Stimulated activated naive CD8-positive, alpha-beta T cell treated with anti-CD3 and anti-CD28 coated beads, Interleukin-15, amount 100 ng/mL, for 72 hours (primary cell): ENCODE measurements around the gene ZMAT5.
"Not testable (repeated sequence)": the region's sequence is repeated elsewhere in the genome, so short reads cannot be mapped to it uniquely, and the experiment has no call there.

Experiments used
- ATAC-seq: fragments of 150-1000 bp; cut with Tn5 transposase; 2 replicates; pipeline ENCODE4 v1.10.0; 2021; ENCODE audit warnings: mild to moderate bottlenecking, moderate library complexity
- DNase-seq, 2 donors: peaks; one replicate each; pipeline ENCODE4 v3.0.0; 2021 to 2022
- H3K27ac Mint-ChIP-seq, 2 donors: one replicate each; pipeline ENCODE4 v1.8.0; 2022; ENCODE audit warnings: mild to moderate bottlenecking in 2 of 2, mixed read lengths in 2 of 2, moderate library complexity in 2 of 2
- H3K27me3 Mint-ChIP-seq: one replicate; pipeline ENCODE4 v1.8.0; 2022; ENCODE audit warnings: mixed read lengths
- H3K4me1 Mint-ChIP-seq: one replicate; pipeline ENCODE4 v1.8.0; 2022; ENCODE audit warnings: mild to moderate bottlenecking, mixed read lengths
- H3K4me3 Mint-ChIP-seq, 2 donors: one replicate each; pipeline ENCODE4 v1.8.0; 2022; ENCODE audit warnings: mild to moderate bottlenecking in 2 of 2, mixed read lengths in 2 of 2, moderate library complexity in 1 of 2
- H3K9me3 Mint-ChIP-seq, 2 donors: one replicate each; pipeline ENCODE4 v1.8.0; 2022; ENCODE audit warnings: mixed read lengths in 2 of 2

The ZMAT5 gene

DNA sequence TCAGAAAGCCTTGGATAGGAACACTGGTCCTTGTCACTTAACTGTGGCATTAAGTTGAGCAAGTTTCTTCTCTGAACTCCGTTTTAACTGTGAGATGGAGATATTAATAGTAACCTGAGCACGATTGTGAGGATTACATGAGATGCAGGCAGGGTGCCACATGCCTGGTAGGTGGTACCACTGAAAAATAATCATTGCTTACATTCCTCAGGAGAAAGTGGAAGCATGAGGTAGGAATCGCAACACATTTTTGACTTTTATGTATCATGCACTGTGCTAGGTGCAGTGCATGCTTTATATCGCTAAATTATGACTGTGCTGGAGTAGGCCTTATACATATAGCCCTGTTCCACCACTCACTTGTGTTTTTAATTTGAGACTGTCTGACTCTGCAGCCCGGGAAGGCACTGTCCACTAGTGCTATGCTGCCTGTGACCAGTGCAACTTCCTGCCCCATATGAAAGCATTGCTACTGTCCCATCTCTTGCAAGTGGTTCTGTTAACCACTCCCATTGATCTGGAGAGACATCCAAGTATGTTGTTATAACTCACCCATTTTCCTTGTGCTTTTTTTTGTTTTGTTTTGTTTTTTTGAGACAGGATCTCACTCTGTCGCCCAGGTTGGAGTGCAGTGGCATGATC is 1.4 kb upstream of the ZMAT5 start:
- H3K4me3 Mint-ChIP-seq: peak overlapping the region; percentile 100
- H3K27ac Mint-ChIP-seq: peak overlapping the region; percentile 10 to 99
- DNase-seq (no peak), ATAC-seq (no peak)
- peaks cover 49% of the 10 kb centered on the region for H3K4me1 Mint-ChIP-seq
- no peaks in the 10 kb centered on the region for H3K27me3 Mint-ChIP-seq
- H3K9me3 Mint-ChIP-seq: no peaks in the 10 kb centered on the region

DNA sequence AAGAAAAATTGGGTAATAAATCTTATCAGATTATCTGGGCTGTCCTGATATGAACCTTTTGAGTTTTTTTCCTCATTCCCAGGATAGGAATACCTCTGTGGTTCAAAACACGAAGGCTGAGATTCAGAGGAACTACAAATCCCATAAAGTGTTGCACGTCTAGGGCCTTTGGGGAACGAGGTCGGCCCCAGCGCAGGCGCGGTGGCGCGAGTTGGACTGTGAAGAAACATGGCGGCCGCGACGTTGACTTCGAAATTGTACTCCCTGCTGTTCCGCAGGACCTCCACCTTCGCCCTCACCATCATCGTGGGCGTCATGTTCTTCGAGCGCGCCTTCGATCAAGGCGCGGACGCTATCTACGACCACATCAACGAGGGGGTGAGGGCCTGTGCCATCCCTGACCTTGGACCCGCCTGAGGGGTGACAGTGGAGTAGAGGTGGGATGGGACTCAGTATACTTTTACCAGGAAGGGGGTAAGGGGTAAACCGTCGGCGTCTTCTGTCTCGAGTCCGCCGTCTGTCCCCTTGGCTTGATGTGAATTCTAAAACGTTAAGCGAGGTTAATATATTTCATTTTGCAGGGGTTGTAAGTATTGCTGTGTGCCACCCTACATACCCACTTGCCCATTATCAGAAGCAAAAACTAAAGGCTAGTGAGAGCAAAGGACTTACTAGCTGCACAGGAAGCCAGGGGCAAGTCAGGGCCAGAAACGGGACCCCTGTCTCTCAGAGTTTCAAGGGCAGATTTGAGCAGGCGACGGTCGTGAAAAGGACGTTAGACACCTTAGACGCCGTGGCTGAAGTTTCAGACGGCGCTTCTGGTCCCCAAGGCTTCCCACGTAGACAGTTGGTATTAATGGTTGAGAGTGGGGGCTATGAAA is 604 bp upstream of the ZMAT5 start, which contains the start of gene UQCR10:
TSS of gene UQCR10 (plus strand) at position 199 of the 881 bp plus-strand sequence. CDS start at position 229, 30 bp downstream.
- Mint-ChIP-seq H3K27me3 (no peaks in the 10 kb centered on the region), H3K27ac (peak within 1 kb of the TSS; percentile 99 to 100), H3K4me1 (peaks cover 49% of the 10 kb centered on the region), H3K9me3 (no peaks in the 10 kb centered on the region), H3K4me3 (peak within 1 kb of the TSS; percentile 100)
- DNase-seq: peak; percentile 89 to 91
- ATAC-seq: peak; percentile 89

DNA sequence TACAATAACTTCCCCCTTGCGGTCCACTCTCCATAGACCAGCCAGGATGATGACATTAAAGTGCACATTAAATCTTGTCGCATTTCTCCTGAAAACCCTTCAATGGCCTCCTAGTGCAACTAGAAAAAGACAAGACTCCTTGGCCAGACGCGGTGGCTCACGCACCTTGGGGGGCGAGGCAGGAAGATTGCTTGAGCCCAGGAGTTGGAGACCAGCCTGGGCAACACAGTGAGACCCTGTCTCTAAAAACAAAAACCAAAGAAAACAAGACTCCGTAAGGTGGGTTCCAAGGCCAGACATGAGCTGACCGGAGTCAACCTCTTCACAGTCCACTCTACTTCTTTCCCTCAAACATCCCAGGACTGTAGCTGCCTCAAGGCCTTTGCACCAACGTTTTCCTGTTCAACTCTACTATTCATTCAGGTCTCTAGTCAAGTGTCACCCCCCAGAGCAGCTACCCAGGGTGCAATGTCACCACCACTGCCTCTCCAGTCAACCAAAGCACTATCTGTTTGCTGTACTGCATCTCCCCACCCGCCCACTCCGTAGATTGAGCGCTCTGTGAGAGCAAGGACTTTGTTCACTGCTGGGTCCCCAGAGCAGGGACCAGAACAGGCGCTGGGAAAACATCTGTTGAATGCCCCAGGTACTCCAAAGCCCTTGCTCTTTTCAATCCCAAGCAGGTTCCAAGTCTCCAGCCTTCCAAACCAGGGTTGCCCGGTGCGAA is 739 bp downstream of the ZMAT5 start:
- peak; percentile 50 for ATAC-seq
- Mint-ChIP-seq H3K27me3 (no peaks in the 10 kb centered on the region), H3K9me3 (no peaks in the 10 kb centered on the region), H3K4me3 (peak overlapping the region; percentile 100), H3K27ac (no peak overlapping the region), H3K4me1 (peaks cover 49% of the 10 kb centered on the region)
- DNase-seq: peak; percentile 27 to 32

DNA sequence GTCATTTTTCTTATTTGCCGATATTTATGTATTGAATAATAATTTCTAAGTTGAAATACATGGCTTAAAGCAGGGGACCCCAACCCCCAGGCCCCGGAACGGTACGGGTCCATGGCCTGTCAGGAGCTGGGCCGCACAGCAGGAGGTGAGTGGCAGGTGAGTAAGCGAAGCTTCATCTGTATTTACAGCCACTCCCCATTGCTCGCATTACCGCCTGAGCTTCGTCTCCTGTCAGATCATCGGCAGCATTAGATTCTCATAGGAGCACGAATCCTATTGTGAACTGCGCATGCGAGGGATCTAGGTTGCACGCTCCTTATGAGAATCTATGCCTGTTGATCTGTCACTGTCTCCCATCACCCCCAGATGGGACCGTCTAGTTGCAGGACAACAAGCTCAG is 4.5 kb downstream of the ZMAT5 start:
- Mint-ChIP-seq H3K9me3 (no peaks in the 10 kb centered on the region), H3K27me3 (no peaks in the 10 kb centered on the region), H3K4me1 (peaks cover 26% of the 10 kb centered on the region), H3K27ac (no peak overlapping the region), H3K4me3 (no peak overlapping the region)
- DNase-seq (no peak), ATAC-seq (no peak)

DNA sequence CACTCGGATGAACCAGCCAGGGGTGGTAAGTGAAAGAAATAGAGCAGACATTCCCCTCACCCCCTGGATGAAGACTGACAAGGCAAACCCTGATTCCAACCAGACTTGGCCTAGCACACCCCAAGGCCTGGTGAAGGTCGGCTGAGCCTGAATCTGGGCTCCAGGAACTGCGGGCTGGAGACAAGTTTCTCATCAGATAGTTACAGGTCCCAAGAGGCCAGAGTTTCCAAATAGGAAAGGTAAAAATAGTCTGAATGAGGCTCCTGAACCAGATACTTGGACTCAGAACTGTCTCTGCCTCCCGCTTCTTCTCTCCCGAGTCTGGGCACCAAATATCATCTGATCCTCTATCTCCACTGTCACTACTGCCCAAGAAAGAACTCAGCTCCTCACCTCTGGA is 7.8 kb downstream of the ZMAT5 start:
- H3K4me1 Mint-ChIP-seq: no peaks in the 10 kb centered on the region
- H3K27me3 Mint-ChIP-seq: no peaks in the 10 kb centered on the region
- H3K27ac Mint-ChIP-seq: no peak overlapping the region

DNA sequence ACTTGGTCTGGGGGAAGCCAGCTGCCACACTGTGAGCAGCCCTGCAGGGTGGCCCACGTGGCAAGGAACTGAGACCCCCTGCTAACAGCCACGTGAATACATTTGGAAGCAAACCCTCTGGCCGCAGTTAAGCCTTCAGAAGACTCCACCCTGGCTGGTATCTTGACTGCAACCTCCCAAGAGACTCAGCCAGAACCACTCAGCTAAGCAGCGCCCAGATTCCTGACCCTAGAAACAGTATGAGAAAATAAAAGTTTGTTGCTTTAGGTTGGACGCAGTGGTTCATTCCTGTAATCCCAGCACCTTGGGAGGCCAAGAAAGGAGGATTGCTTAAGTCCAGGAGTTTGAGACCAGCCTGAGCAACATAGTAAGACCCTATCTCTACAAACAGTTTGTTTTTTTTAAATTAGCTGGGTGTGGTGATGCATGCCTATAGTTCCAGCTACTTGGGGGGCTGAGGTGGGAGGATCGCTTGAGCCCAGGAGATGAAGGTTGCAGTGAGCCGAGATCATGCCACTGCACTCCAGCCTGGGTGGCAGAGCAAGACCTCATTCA is 8.7 kb downstream of the ZMAT5 start:
- Mint-ChIP-seq H3K4me1 (no peaks in the 10 kb centered on the region), H3K9me3 (no peaks in the 10 kb centered on the region), H3K4me3 (no peak overlapping the region), H3K27ac (no peak overlapping the region), H3K27me3 (no peaks in the 10 kb centered on the region)
- ATAC-seq (no peak), DNase-seq (no peak)

More for the DNA sequence above, 7.8 kb downstream of the ZMAT5 start:
- no peak overlapping the region for H3K4me3 Mint-ChIP-seq
- H3K9me3 Mint-ChIP-seq: no peaks in the 10 kb centered on the region
- ATAC-seq (no peak), DNase-seq (no peak)

DNA sequence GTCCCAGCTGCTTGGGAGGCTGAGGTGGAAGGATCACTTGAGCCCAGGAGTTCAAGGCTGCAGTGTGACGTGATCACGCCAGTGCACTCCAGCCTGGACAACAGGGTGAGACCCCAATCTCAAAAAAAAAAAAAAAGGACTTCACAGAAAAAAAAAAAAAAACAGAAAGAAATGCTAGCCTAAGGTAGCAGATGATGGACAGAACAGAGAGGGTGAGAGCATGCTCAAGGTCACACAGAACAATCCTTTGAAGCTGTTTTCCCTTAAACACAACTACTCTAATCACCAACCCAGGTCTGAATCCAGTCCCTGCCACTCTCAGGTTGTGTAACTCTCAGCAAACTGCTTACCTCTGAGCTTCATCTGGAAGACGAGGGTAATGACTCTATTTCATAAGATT is 9.7 kb downstream of the ZMAT5 start:
- H3K4me1 Mint-ChIP-seq: peaks cover under 1% of the 10 kb centered on the region

DNA sequence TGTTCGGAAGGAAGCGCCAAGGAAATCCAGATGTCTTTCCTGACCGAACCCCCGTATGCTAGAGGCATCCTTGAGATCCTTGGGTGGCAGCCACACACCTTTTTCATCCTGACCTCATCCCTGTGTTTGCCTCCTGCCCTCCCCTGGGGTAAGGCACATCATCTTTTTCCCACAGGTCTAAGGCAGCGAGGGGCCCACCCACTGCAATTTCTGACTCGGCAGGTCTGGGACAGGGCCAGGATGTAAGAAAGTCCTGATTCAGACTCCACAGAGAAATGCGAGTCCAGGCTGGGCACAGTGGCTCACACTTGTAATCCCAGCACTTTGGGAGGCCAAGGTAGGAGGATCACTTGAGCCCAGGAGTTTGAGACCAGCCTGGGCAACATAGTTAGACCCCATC is 10.5 kb downstream of the ZMAT5 start:
- peaks cover 7% of the 10 kb centered on the region for H3K4me1 Mint-ChIP-seq
- H3K27me3 Mint-ChIP-seq: no peaks in the 10 kb centered on the region
- no peak for DNase-seq
- no peaks in the 10 kb centered on the region for H3K9me3 Mint-ChIP-seq
- H3K27ac Mint-ChIP-seq: no peak overlapping the region
- no peak for ATAC-seq
- no peak overlapping the region for H3K4me3 Mint-ChIP-seq

More for the DNA sequence above, 9.7 kb downstream of the ZMAT5 start:
- H3K27me3 Mint-ChIP-seq: no peaks in the 10 kb centered on the region
- DNase-seq (no peak), ATAC-seq (no peak)
- no peak overlapping the region for H3K4me3 Mint-ChIP-seq
- H3K9me3 Mint-ChIP-seq: no peaks in the 10 kb centered on the region
- no peak overlapping the region for H3K27ac Mint-ChIP-seq

DNA sequence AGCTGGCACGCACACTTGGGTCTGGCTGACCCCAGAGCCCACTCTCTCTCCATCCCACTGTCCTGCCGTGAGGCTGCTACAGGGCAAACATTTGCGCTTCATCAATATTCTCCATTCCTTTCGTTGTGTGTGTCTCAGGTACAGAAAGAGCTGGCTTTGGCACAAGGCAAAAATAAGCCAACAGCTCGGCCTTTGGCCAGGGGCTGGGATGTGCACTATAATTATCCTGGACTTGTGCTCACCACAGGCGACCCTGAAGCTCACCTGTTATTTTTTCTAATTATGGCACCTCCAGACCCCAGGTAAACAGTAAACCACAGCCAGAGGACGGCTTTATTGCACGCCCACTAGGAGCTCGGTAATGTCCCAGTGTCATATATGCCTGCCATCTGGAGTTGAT is 10.9 kb downstream of the ZMAT5 start:
- no peak for DNase-seq

DNA sequence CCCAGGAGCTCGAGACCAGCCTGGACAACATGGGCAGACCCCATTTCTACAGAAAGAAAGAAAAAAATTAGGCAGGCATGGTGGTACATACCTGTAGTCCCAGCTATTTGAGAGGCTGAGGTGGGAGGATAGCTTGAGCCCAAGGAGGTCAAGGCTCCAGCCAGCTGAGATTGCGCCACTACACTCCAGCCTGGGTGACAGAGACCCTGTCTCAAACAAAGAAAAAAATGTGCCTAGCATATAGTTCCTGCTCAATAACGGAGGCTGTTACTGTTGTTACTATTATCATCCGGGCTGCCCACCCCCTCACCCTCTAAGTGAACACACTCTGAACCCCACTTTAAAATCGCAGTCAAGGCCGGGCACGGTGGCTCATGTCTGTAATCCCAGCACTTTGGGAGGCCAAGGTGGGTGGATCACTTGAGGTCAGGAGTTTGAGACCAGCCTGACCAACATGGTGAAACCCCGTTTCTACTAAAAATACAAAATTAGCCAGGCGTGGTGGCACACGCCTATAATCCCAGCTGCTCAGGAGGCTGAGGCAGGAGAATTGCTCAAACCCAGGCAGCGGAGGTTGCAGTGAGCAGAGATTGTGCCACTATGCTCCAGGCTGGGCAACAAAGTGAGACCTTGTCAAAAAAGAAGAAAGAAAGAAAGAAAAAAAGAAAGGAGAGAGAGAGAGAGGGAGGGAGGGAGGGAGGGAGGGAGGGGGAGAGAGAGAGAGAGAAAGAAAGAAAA is 12.0 kb downstream of the ZMAT5 start:
- H3K4me3 Mint-ChIP-seq, DNase-seq, ATAC-seq, H3K9me3 Mint-ChIP-seq, H3K27me3 Mint-ChIP-seq: not testable (repeated sequence)
- peak overlapping the region in 1 of 2 donors; percentile 42 for H3K27ac Mint-ChIP-seq
- H3K4me1 Mint-ChIP-seq: peaks cover 20% of the 10 kb centered on the region

More for the DNA sequence above, 10.9 kb downstream of the ZMAT5 start:
- H3K4me1 Mint-ChIP-seq: peaks cover 11% of the 10 kb centered on the region
- H3K4me3 Mint-ChIP-seq: no peak overlapping the region
- H3K27me3 Mint-ChIP-seq: no peaks in the 10 kb centered on the region
- no peak for ATAC-seq
- H3K27ac Mint-ChIP-seq: no peak overlapping the region
- H3K9me3 Mint-ChIP-seq: no peaks in the 10 kb centered on the region

DNA sequence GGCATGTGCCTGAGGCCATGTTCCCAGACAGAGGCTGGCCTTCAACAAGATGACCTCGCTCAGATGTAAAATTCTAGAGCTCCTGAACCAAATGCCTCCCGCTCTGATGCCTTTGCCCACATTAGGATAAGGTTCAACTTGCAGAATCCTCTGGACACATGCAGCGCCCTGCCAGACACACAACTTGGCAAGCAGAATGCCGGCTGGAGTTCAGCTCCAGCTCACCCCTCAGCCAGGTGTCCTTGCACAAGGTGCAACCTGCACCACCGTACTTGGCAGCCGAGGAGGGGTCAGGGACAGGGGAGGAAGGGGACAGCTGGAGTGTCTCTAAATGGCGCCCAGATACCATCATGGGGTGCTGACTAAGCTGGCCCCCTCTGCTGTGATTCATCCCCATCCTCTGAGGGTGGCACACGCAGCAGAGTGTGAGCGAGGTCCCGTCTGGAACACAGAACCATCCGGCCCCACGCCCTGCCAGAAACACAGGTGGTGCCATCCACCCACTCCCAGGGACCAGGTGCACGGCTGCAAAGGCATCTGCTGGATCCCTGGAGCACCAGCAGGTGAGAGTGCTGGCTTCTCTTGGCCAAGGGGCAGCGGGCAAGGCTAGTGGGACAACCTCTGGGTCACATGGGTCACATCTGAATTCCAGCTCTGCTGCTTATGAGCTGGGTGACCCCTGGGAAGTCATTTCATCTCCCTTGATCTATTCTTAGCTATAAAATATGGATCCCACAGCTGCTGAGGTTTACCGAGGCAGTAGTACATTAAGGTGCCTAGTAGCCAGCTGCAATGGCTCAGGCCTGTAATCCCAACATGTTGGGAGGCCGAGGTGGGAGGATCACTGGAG is 12.8 kb downstream of the ZMAT5 start:
- H3K27ac Mint-ChIP-seq: peak overlapping the region in 1 of 2 donors; percentile 67
- peaks cover 20% of the 10 kb centered on the region for H3K4me1 Mint-ChIP-seq
- no peak overlapping the region for H3K4me3 Mint-ChIP-seq
- H3K27me3 Mint-ChIP-seq: no peaks in the 10 kb centered on the region
- H3K9me3 Mint-ChIP-seq: no peaks in the 10 kb centered on the region
- no peak for DNase-seq
- ATAC-seq: no peak

DNA sequence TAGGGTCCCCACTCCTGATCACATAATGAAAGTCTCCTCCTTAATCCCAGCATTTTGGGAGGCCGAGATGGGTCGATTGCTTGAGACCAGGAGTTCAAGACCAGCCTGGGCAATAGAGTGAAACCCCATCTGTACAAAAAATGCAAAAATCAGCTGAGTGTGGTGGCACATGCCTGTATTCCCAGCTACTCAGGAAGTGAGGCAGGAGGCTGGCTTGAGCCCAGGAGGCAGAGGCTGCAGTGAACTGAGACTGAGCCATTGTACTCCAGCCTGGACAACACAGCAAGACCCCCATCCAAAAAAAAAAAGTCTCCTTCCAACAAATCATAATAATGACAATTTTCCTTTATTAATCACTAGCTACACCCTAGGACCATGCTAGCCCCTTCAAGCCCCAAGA is 15.1 kb downstream of the ZMAT5 start:
- no peak for ATAC-seq
- H3K27ac Mint-ChIP-seq: no peak overlapping the region
- H3K27me3 Mint-ChIP-seq: no peaks in the 10 kb centered on the region
- DNase-seq: no peak
- H3K4me3 Mint-ChIP-seq: no peak overlapping the region
- H3K4me1 Mint-ChIP-seq: peaks cover 20% of the 10 kb centered on the region
- no peaks in the 10 kb centered on the region for H3K9me3 Mint-ChIP-seq

DNA sequence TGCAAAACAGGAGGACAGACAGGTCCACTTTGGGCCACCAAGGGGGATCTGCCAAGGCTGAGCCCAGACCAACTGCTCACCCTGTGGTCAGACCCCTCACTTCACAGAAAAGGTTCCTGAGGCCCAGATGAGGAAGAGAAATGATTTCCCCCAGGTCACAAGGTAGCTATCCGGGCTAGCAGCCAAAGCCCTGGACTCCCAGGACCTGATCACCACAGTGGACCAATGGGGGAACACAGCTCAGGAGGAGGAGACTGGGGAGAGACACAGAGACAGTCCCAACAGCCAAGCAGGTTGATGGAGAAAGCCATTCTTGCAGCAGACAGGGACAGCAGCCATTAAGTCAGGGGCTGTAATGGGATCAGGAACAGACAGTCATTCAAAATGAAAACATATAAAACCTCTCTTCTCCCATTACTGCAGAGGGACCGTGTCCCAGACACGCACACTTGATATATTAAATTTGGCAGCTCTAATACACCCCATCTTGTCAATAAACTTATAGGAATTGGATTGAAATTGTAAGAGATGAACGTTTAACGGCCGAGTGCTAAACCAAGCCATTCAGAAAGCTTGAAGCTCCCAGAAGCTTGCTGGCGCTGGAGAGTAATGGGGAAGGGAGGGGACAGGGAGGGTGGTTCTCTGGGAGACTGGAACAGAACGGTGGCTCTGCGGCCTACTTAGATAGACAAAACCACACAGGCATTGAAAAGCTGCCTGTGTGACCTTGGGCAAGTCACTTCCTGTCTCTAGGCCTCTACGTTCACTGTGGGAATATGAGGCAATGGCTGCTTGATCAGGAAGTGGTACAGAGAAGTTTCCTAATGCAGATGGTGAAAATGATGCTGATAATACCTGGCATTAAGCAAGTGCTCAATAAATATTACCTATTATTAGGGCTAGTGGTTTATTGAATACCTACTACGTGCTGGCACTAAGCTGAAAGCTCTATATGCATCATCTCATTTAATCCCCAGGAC is 16.0 kb downstream of the ZMAT5 start:
- peak; percentile 48 for ATAC-seq
- no peaks in the 10 kb centered on the region for H3K9me3 Mint-ChIP-seq
- H3K4me3 Mint-ChIP-seq: no peak overlapping the region
- H3K27me3 Mint-ChIP-seq: no peaks in the 10 kb centered on the region
- peak overlapping the region; percentile 86 to 88 for H3K27ac Mint-ChIP-seq
- H3K4me1 Mint-ChIP-seq: peaks cover 20% of the 10 kb centered on the region
- no peak for DNase-seq
